Epithelial cell of esophagus (primary cell): ENCODE measurements around the gene PPP2R5D.

Experiments used
- DNase-seq: peaks from one replicate; pipeline ENCODE4 v3.0.0; 2010; ENCODE audit warnings: low read depth
- H3K4me3 ChIP-seq: 2 replicates; pipeline ENCODE4 v1.5.1; 2011; ENCODE audit warnings: mild to moderate bottlenecking, low read length, control low read depth
- TF ChIP-seq, protein P1 (sequence below): IDR thresholded peaks from 2 replicates; pipeline ENCODE4 v1.5.1; 2011; ENCODE audit warnings: low read depth, mild to moderate bottlenecking, low read length, control low read depth, inconsistent platforms; ENCODE audit not compliant: insufficient read depth; ENCODE audit errors: missing control alignments

Gene PPP2R5D

DNA sequence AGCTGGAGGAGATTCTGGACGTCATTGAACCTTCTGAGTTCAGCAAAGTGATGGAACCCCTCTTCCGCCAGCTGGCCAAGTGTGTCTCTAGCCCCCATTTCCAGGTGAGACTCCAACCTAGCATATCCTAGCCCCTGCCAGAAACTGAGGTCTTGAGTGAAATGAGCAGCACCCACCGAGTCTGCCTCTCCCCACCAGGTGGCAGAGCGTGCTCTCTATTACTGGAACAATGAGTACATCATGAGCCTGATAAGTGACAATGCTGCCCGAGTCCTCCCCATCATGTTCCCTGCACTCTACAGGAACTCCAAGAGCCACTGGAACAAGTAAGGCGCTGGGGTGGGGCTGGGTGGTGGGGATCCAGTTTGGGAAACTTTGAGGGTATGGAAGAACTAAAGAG lies 24.8 kb downstream of the PPP2R5D start:
- peak; percentile 46 for DNase-seq
- TF ChIP-seq, protein P1, sequence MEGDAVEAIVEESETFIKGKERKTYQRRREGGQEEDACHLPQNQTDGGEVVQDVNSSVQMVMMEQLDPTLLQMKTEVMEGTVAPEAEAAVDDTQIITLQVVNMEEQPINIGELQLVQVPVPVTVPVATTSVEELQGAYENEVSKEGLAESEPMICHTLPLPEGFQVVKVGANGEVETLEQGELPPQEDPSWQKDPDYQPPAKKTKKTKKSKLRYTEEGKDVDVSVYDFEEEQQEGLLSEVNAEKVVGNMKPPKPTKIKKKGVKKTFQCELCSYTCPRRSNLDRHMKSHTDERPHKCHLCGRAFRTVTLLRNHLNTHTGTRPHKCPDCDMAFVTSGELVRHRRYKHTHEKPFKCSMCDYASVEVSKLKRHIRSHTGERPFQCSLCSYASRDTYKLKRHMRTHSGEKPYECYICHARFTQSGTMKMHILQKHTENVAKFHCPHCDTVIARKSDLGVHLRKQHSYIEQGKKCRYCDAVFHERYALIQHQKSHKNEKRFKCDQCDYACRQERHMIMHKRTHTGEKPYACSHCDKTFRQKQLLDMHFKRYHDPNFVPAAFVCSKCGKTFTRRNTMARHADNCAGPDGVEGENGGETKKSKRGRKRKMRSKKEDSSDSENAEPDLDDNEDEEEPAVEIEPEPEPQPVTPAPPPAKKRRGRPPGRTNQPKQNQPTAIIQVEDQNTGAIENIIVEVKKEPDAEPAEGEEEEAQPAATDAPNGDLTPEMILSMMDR, result peak; percentile 51
- no peak overlapping the region for H3K4me3 ChIP-seq

DNA sequence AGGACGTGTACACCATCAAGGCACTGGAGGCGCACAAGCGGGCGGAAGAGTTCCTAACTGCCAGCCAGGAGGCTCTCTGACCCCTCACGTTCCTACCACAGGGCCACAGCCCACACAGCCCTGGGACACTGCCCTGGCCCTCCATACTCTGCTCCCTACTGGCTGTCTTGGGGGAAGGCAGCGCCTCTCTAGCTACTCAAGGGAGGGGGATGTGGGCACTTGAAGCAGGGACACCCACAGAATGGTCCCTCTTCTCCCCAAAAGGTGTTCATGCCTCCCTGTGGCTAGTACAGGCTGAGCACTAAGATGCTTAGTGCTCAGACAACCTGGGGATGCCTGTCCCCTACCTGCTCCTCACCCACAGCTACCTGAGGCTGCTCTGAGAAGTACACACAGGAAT lies 26.8 kb downstream of the PPP2R5D start:
- no peak overlapping the region for H3K4me3 ChIP-seq
- TF ChIP-seq, protein P1, result no peak
- no peak for DNase-seq

DNA sequence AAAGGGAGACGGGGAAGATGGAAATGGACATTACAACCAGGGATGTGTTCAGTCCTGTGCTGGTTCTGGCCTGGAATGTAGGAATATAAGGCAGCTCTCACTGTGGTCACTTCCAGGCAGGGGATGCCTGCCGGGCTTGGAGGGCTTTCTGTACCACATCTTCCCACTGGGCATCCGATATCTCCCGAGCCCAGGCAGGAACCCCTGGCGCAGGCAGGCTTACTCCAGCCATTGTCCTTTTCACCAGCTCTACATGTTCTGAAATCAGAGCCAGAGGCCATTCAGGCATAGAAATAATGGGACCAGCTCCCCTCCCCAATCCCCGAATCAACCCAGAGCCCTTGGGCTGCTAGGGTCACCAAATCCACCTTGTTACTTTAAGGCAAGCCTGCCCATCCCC lies 28.0 kb downstream of the PPP2R5D start:
- H3K4me3 ChIP-seq, result no peak overlapping the region
- DNase-seq, result no peak
- TF ChIP-seq, protein P1, result no peak

DNA sequence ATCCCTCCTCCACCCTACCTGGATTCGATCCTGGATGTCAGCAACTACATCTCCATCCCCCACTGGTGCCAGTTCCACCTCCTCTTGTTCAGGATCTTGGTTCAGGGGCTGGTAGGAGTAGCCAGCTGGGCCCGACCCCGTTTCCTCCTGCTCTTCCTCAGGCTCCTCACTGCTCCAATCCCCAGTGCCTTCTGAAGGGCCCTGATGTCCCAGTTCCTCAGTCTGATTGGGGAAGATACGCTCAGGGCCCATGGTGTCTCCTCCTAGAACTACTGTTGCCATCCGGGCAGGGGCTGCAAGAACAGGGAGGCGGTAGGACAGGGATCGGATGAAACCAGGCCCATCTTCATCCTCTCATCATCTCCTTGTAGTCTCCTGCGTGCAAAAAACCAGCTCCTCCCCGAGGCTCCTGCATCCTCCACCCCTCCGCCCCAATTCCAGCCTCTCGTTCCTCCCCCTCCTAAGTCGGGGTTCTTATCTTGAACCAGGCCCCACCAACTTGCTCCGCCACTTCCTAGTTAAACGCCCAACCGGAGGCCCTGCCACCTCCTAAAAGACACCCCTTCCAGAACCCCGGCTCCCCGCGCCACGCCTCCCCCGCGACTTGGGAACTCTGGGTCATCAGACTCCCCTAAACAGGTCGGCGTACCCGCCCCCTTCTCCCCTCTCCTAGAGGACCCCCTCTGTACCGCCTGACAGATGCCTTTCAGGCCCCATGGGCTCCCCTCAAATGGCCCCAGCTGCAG lies 28.9 kb downstream of the PPP2R5D start:
- DNase-seq, result no peak
- TF ChIP-seq, protein P1, result no peak
- peak overlapping the region; percentile 98 for H3K4me3 ChIP-seq

DNA sequence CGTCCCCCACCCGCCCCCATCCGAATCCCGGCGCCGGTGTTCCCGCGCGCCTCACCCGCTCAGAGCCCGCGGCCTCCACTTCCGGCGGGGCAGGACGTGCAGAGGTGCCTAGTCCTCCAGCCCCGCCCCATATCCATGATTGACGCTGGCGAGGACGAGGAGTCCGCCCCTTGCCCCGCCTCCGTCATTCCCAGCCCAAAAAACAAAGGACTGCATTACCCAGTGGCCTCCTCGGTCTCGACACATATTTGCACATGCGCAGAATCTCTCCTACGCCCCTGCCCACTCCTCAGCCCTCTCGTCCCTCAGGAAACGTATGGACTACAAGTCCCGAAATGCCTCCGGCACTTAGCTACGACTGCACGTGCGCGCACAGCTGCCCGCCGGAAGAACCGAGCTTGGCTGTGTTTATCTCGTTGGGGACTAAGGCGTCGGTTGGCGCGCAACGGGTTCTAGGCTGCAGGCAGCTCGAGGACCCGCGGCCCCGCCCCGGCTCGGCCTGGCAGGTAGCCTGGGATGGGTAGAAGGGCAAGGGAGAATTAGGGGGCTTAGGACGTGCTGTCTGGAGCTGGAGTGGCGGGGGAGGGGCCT lies 29.6 kb downstream of the PPP2R5D start, which contains the start of the genes KLHDC3 and MEA1:
Gene KLHDC3 (plus strand): TSS at position 407 of the 591 bp plus-strand sequence. CDS start 2,944 bp downstream, outside the sequence.
Gene MEA1 (minus strand): TSS at position 104 of the 591 bp plus-strand sequence. CDS start 133 bp downstream, outside the sequence.
- TF ChIP-seq, protein P1, result no peak
- DNase-seq, result peak; percentile 100
- H3K4me3 ChIP-seq, result peak within 1 kb of the TSS; percentile 98

DNA sequence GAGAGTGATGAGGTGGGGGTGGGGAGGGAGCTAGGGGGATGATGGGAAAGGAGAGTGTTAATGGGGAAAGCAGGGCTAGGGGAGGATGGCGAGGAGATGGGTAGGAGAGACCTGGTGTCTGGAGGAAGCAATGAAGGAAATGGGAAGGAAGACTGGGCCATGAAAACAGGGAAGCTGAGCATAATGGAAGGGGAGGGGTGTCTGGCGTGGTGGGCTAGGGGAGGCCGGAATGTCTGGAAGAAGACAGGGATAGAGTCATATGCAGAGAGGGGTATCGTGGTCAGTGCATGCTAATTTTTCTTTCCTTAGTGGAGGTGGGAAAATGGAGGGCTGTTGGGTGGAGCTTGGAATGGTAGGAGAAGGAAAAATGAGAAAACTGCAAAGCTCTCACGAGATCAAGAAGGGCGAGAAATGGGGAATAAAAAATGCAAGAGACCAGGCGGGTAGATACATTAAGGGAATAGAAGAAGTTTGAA lies 30.1 kb downstream of the PPP2R5D start:
- TF ChIP-seq, protein P1, result no peak
- DNase-seq, result peak; percentile 30
- peak overlapping the region; percentile 98 for H3K4me3 ChIP-seq
